Right renal pelvis (tissue), 4 donors: ENCODE results near the gene PRXL2B. TPM values are rescaled to one million over a fixed set of nuclear protein-coding genes. Genes with fewer than 3 reads are reported as not detected.
"Not testable (repeated sequence)": the region's sequence is repeated elsewhere in the genome, so short reads cannot be mapped to it uniquely, and the experiment has no call there.

Experiments
- DNase-seq, 4 donors: peaks; one replicate each; pipeline ENCODE4 v3.0.0-alpha.2; 2013; ENCODE audit warnings: low read depth in 4 of 4, low spot score in 3 of 4, missing footprints in 1 of 4
- polyA plus RNA-seq, 4 donors: library from polyadenylated mRNA; unstranded; fragments of 120-200 nt; gene quantifications; one replicate each; pipeline ENCODE4 v1.2.1, GENCODE V29; 2013; ENCODE audit not compliant: insufficient read length in 4 of 4

Gene PRXL2B
- 10 to 100 TPM; 37.4 to 51.2 (median 39.9) TPM for polyA plus RNA-seq

GRCh38 chr1:2586154-2587070 lies at the start of gene PRXL2B:
Gene PRXL2B, plus strand, starts transcription at chr1:2586777. Its CDS starts 109 bp downstream, at chr1:2586886.
- peak; percentile 93 to 97 (median 96) for DNase-seq

GRCh38 chr1:2537784-2538115 lies 48.8 kb upstream of the PRXL2B start:
- DNase-seq: no peak

- DNase-seq: no peak
These were observed 48.2 kb upstream of the PRXL2B start for GRCh38 chr1:2538376-2538775.

GRCh38 chr1:2538872-2539271 lies 47.7 kb upstream of the PRXL2B start:
- no peak for DNase-seq

GRCh38 chr1:2539312-2539907 lies 47.2 kb upstream of the PRXL2B start:
- DNase-seq: no peak

GRCh38 chr1:2540816-2541492 lies 45.6 kb upstream of the PRXL2B start:
- DNase-seq: no peak

- no peak for DNase-seq
These were observed 44.8 kb upstream of the PRXL2B start for GRCh38 chr1:2541619-2542245.

GRCh38 chr1:2542246-2542915 lies 44.2 kb upstream of the PRXL2B start:
- DNase-seq: no peak

- DNase-seq: no peak
These were observed 43.0 kb upstream of the PRXL2B start for GRCh38 chr1:2543543-2544092.

- no peak for DNase-seq
These were observed 42.3 kb upstream of the PRXL2B start for GRCh38 chr1:2544093-2544874.

- no peak for DNase-seq
These were observed 41.5 kb upstream of the PRXL2B start for GRCh38 chr1:2544875-2545640.

GRCh38 chr1:2545754-2546514 lies 40.6 kb upstream of the PRXL2B start:
- DNase-seq: no peak

GRCh38 chr1:2546515-2547209 lies 39.9 kb upstream of the PRXL2B start:
- no peak for DNase-seq

- no peak for DNase-seq
These were observed 39.1 kb upstream of the PRXL2B start for GRCh38 chr1:2547210-2548067.

- no peak for DNase-seq
These were observed 38.4 kb upstream of the PRXL2B start for GRCh38 chr1:2548068-2548589.

GRCh38 chr1:2549367-2550029 lies 37.1 kb upstream of the PRXL2B start:
- DNase-seq: not testable (repeated sequence)
